Esophagus squamous epithelium (tissue), 4 donors: ENCODE measurements around the gene GANC.

Experiments used
- POLR2A ChIP-seq, 4 donors: fragments of 450-650 bp; IDR thresholded peaks; one replicate each; pipeline ENCODE4 v1.6.1; 2017; ENCODE audit warnings: antibody characterized with exemption in 4 of 4, mild to moderate bottlenecking in 4 of 4, moderate library complexity in 3 of 4
- TF ChIP-seq, protein P1 (sequence below), 6 experiments: fragments of 450-650 bp in 4 of 6; fragments of 200-600 bp in 2 of 6; sonication (generic) in 2 of 6; IDR thresholded peaks; one replicate each; pipeline ENCODE4 v1.5.1; 2016 to 2019; ENCODE audit warnings: antibody characterized with exemption in 6 of 6, mild to moderate bottlenecking in 4 of 6, moderate library complexity in 4 of 6

DNA sequence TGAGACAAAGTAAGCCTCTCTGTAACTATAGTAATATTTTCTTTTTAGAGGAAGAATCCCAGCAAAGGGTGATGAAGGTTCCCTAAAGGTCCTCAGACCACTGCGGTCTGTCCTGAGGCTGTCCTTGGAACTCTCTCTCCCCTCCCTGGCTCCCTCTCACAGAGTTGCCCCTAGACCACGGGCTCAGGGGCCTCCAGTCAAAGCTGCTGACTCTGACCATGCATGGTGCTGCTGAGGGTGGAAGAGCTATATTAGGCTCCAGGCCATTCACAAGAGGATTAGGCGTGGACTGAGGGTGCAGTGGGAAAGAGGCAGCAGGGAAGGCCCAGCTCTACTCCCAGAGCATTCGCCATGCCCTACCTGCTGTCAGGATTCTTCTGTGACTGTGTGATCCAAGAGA, 100.9 kb downstream of the GANC start:
- TF ChIP-seq, protein P1, sequence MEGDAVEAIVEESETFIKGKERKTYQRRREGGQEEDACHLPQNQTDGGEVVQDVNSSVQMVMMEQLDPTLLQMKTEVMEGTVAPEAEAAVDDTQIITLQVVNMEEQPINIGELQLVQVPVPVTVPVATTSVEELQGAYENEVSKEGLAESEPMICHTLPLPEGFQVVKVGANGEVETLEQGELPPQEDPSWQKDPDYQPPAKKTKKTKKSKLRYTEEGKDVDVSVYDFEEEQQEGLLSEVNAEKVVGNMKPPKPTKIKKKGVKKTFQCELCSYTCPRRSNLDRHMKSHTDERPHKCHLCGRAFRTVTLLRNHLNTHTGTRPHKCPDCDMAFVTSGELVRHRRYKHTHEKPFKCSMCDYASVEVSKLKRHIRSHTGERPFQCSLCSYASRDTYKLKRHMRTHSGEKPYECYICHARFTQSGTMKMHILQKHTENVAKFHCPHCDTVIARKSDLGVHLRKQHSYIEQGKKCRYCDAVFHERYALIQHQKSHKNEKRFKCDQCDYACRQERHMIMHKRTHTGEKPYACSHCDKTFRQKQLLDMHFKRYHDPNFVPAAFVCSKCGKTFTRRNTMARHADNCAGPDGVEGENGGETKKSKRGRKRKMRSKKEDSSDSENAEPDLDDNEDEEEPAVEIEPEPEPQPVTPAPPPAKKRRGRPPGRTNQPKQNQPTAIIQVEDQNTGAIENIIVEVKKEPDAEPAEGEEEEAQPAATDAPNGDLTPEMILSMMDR (IDR thresholded peaks at IDR 0.05): no peak
- no peak for TF ChIP-seq POLR2A (IDR thresholded peaks at IDR 0.05)
